NCI-H2081 treated with DMSO at 0.1 percent for 48 hours (cell line): ENCODE results near the gene PGBD5.

Experiments used
- DNase-seq: peaks from one replicate; lab custom pipeline; 2025; lab: John Stamatoyannopoulos, UW

PGBD5 gene

GRCh38 chr1:230348386-230349019 is 77.6 kb downstream of the PGBD5 start:
- DNase-seq, result no peak

- DNase-seq, result no peak
These were observed 78.2 kb downstream of the PGBD5 start for GRCh38 chr1:230347896-230348295.

DNA sequence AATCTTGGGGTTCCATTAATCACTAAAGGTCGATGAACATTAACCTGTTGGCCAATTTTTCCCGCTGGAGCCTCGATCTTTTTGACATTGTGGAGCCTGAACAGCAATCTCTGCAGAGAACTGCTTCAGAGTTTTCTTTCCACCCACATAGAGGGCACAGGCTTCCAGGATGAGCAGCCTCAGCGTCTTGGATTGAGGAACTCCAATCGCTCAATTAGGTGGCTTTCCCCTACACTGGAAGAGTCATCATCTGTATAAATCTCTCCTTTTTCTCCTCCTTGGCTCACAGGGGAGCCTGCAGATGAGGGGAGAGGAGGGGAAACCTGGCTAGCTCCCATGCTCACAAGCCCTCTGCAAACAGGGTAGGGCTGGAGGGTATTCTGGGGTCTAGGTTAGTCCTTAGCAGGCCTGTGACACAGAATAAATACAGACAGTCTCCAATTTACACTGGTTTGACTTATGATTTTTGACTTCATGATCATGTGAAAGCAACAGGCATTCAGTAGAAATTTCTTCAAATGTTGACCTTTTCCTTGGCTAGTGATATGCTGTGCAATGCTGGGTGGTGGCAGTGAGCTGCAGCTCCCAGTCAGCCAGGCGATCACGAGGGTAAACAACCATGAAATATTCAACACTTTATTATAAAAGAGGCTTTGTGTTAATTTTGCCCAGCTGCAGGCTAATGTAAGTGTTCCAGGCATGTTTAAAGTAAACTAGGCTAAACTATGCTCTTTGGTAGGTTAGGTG is 80.8 kb downstream of the PGBD5 start:
- no peak for DNase-seq

- no peak for DNase-seq
These were observed 83.4 kb downstream of the PGBD5 start for GRCh38 chr1:230342699-230343098.

GRCh38 chr1:230342019-230342418 is 84.1 kb downstream of the PGBD5 start:
- DNase-seq, result no peak

DNA sequence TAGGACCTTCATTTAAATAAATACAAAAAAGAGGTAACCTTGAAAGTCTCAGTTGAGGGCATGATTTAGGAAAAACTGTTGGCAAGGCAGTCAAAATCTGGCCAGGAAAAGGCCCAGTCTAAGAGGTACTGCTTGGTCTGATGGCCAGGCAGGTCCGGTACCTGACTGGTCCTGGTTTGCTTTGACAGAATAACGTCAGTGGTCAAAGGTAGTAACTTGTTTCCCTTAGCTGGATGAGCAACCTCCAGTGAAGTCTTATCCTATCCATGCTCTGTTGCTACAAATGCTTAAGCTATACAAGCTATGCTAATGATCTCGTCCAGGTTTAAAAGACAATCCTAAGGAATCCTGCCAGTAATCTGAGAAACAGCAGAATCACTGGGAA is 85.0 kb downstream of the PGBD5 start:
- no peak for DNase-seq

GRCh38 chr1:230340526-230341161 is 85.5 kb downstream of the PGBD5 start:
- no peak for DNase-seq

GRCh38 chr1:230339033-230339432 is 87.1 kb downstream of the PGBD5 start:
- no peak for DNase-seq

DNA sequence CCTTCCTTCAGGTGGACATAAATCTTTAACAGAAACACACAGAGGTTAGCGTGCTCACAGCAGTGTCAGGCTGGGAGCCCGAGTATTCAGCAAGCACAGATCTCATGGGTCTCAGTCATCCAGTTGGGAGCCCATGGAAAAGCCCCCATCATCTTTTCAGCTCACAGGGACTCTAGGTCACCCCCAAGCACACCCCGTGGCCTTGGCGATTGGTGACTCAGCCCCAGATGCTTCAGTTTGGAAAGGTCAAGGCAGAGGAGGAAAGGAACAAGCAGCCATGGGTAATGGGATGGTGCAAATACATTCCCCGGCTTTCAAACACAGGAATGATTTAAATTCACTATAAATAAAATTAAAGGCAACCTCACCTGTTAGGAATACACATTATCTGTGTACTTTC is 88.9 kb downstream of the PGBD5 start:
- no peak for DNase-seq

GRCh38 chr1:230335861-230336522 is 90.1 kb downstream of the PGBD5 start:
- no peak for DNase-seq

GRCh38 chr1:230334447-230334837 is 91.7 kb downstream of the PGBD5 start:
- no peak for DNase-seq

GRCh38 chr1:230333590-230334446 is 92.3 kb downstream of the PGBD5 start:
- no peak for DNase-seq

- no peak for DNase-seq
These were observed 93.5 kb downstream of the PGBD5 start for GRCh38 chr1:230332575-230333066.

DNA sequence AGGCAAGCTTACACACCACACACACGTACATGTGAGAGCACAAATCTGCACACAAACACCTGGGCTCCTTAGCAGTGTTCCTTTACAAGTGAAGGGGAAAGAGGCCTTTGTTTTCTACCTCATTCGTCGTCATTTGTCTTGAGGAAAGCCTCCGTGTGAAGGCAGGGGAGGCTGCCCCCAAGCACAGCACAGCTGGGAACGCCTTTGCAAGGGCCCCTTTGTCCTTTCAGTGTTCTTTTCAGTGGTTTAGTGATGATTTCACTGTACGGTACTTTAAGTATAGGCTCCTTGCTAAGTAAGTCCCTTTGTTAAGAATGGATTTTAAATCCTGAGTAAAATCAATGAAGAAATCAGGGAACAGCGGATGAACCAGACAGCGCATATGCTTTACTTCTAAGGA is 94.1 kb downstream of the PGBD5 start:
- no peak for DNase-seq

DNA sequence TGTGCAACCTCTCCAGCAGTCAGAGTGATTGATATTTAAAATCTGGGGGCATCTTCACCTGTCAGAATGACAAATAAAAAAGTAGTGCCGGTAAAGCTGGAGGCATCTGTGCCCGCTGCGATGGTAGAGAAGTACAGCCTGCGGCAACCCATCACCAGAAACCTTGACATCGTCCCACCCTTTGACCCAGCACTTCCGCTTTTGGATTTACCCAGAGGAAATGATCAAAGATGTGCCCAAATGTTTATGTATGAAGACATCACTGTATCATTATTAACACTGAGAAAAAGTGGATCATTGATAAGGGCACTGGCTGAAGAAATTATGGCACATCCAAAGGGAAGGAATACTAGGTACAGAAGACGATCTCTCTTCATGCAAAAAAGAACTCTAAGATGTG is 96.0 kb downstream of the PGBD5 start:
- DNase-seq, result no peak

DNA sequence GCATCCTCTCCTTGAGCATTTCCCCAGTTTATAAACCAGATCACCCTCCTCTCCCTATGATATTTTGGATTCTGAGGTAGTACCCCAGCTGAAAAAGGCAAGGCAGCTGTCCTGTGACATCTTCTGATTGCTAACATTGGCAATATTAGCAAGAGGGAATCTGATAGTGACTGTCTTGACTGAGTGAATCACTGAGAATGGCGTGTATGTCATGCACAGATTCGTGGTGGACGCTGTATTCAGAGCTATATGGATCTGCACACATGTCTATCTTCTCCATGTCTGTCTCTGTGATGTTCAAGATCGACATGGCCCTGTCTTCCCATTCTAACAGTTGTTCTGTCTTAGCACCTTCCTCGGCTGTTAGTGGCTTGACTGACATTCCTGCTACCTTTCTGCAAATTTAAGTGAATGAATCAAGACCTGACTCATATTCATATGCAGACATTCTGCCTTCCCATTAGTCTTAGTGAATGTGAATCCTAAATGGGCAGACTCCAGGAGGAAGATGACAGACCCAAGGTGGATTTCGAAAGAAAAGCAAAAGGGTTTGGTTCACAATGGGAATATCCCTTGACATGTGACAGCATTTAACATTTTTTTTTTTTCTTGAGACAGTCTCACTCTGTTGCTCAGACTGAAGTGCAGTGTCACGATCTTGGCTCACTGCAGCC is 97.7 kb downstream of the PGBD5 start:
- DNase-seq, result no peak

DNA sequence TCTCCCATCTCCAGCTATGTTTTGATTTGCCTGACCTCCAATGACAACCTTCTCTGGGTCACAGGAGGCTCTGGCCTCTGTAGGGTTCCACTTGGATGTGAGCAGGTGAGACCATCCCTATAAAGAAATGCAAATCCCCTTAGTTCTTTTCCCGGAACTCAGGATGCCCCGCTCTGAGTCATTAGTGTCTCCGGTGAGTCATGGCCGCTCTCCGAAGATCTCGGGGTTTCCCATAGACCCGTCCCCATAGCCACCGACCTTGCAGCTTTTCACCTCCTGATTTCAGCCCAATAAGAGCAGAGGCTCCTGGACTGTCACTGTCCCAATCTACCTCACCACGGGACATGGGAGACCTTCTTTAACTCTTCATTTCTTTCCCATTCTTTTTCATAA is 98.2 kb downstream of the PGBD5 start:
- DNase-seq, result no peak

GRCh38 chr1:230326971-230327891 is 98.9 kb downstream of the PGBD5 start:
- DNase-seq, result no peak

DNA sequence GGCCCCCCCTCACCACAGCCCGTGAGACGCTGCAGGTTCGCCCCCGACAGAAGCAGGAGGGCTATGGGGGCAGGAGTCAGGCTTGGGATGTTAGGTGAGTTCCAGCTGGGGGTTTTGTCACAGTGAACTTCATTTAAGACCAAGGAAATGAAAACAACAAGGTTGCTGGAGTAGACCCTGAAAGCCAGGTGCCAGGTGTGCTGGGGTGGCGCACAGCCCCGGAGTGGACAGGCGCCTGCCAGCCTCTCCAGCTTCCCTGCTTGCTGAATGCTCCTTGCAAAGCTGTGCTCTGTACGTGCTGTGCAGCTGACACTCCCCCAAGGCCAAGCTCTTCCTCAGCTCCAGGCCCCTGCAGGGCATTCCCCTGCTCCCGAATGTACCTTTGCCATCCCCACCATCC is 102.4 kb downstream of the PGBD5 start:
- DNase-seq, result no peak

DNA sequence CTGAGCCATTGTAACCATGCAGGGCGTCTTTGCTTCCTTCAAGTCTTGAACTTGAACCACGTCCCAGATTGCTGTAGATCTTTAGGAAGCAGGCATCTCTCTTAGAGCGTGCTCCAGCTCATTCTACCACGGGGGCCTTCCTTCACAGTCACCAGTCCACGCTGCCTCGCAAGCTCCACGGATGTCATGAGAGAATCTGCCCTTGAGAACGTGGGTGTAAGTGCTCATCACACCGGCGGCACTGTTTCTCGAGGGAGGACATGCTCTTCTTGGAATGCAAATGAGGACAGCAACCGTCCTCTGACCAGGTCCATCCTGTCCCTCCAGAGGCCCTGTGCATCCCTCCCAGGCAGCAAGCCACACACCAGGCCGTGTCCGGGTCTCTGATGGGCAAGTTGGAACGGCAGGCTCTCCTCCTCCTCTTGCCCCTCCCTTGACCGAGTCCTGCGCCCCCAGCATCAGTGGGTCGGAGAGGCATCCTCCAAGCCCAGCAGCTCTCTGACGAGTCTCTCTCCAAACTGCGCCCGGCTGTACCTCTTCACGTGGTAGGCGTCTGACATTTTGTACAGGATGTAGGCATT is 103.1 kb downstream of the PGBD5 start:
- DNase-seq, result no peak
